Pancreas (tissue), 10 donors: ENCODE measurements around the gene PTGER1. TPM values are rescaled to one million over a fixed set of nuclear protein-coding genes. Genes with fewer than 3 reads are reported as not detected.

ENCODE experiments used
- ATAC-seq, 4 donors: fragments of 200-7000 bp; cut with Tn5 transposase; one replicate each; pipeline versions ENCODE4 v1.8.0 to v1.9.1; 2020; ENCODE audit warnings: mild to moderate bottlenecking in 4 of 4, moderate library complexity in 4 of 4
- DNase-seq, 6 donors: peaks; one replicate each; pipeline ENCODE4 v3.0.0-alpha.2; 2020
- FAIRE-seq: peaks from 2 replicates; lab custom pipeline; 2012; peaks lifted over from hg19 to GRCh38; lab: Jason Lieb, UNC
- H3K27ac ChIP-seq, 4 donors: fragments of 200-600 bp; sonication (generic); 1 replicate in 3 of 4; 2 replicates in 1 of 4; pipeline versions ENCODE4 v1.5.0 to v1.8.0; 2020
- H3K27me3 ChIP-seq, 4 donors: fragments of 200-600 bp; one replicate each; pipeline ENCODE4 v1.8.0; 2021
- H3K36me3 ChIP-seq, 3 donors: fragments of 200-600 bp; sonication (generic) in 1 of 3; one replicate each; pipeline versions ENCODE4 v1.5.0 to v1.8.0; 2020 to 2021
- H3K4me1 ChIP-seq, 3 donors: fragments of 200-600 bp; one replicate each; pipeline ENCODE4 v1.8.0; 2021
- H3K4me3 ChIP-seq, 4 donors: fragments of 200-600 bp; sonication (generic) in 2 of 4; one replicate each; pipeline versions ENCODE4 v1.5.0 to v1.8.0; 2020 to 2021
- H3K9me3 ChIP-seq, 4 donors: fragments of 200-600 bp; one replicate each; pipeline ENCODE4 v1.8.0; 2021
- WGBS, 2 donors: extraction: QIAGEN DNeasy Blood & Tissue Kit; methylation state at CpG; one replicate each; pipeline ENCODE4 v1.1.7; 2013; 5-methylcytosine and 5-hydroxymethylcytosine counted together
- intact Hi-C, 3 donors: fragments of 100-400 bp; cut with DNase I; formaldehyde crosslinking; loops; one replicate each; pipeline versions ENCODE4 v1.11.1 to v1.14.2; 2022
- polyA plus RNA-seq, 2 donors: library from polyadenylated mRNA; stranded (reverse); fragments of 200-250 nt; gene quantifications; one replicate each; pipeline ENCODE4 v1.2.3, GENCODE V29; 2013
- total RNA-seq, 6 donors: library from RNA; stranded (reverse); fragmentation: NEBNext Ultra II Directional in 4 of 6; extraction: Animal tissue kit (Norgen Biotek cat#: 25700) in 4 of 6; gene quantifications; one replicate each; pipeline versions ENCODE4 v1.2.1 to v1.2.4, GENCODE V29; 2021 to 2023
- TF ChIP-seq, protein P1 (sequence below), 4 donors: fragments of 200-600 bp; sonication (generic) in 3 of 4; IDR thresholded peaks; one replicate each; pipeline versions ENCODE4 v1.5.0 to v1.8.0; 2021; ENCODE audit warnings: antibody characterized with exemption in 4 of 4
- donor health status: healthy with polysubstance abuse.
- donor health status: DM: no; HTN: no; CAD: no; lungs with moderate emphysema.
- donor health status: DM: no; HTN: no; CAD: no.
- donor health status: control.
- donor health status: control.
- donor health status: Bipolar disorder and iron deficiency.
- donor health status: DM: yes; HTN: yes; CAD: no.
- donor health status: DM: no; HTN: no; CAD: no.
- donor health status: DM: no; HTN: no; CAD: no.
- donor health status: DM: yes; HTN: yes; CAD: no.

The PTGER1 gene
- total and polyA plus RNA-seq, 8 donors = 0.12 to 0.61 (median 0.28) TPM; not detected in 1

DNA sequence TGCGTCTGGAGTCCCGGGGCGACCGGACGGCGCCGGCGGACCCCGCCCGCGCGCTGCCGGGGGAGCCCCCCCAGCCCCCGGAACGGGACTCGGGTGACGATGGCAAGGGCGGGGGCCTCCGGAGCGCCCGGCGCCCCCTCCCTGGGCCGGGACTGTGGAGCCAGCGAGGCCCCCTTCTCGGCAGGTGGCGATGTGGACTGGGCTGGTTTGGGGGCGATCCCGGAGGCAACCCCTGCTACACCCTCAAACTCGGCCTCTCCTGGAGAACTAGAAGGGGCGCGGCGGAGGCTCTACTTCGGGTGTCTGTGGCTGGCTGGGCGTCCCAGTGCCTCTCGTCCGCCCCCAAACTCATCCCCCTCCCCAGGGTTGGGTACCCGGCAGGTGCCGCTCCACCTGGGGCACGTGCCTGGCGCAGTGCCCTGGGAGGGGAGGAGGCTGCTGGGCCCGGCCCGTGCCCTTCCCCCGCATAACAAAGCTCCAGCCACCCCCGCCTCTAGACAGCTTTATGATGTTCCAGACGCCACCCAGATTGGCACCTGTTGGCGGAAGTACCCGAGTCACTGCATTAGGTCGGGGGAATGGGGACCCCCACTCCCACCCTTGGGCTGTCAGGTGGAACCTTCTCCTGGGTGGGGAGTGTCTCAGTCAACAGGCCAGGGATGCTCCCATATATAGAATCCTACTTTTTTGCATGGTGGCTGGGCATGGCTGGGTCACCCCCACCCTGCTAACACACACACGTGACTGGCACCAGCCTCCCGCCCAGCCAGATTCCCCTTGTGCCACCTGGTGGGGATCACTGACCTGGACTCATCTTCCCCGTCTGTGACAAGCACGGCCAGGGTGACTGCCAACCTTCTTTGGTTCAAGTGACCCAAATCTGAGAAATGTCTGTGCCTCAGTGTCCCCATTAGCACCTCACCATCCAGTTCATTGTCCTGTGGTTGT lies 41.3 kb downstream of the PTGER1 start:
- 2 to 5% methylated on average over 31 to 52 of the region's 52 CpGs for WGBS, 2 donors
- TF ChIP-seq, protein P1, sequence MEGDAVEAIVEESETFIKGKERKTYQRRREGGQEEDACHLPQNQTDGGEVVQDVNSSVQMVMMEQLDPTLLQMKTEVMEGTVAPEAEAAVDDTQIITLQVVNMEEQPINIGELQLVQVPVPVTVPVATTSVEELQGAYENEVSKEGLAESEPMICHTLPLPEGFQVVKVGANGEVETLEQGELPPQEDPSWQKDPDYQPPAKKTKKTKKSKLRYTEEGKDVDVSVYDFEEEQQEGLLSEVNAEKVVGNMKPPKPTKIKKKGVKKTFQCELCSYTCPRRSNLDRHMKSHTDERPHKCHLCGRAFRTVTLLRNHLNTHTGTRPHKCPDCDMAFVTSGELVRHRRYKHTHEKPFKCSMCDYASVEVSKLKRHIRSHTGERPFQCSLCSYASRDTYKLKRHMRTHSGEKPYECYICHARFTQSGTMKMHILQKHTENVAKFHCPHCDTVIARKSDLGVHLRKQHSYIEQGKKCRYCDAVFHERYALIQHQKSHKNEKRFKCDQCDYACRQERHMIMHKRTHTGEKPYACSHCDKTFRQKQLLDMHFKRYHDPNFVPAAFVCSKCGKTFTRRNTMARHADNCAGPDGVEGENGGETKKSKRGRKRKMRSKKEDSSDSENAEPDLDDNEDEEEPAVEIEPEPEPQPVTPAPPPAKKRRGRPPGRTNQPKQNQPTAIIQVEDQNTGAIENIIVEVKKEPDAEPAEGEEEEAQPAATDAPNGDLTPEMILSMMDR (IDR thresholded peaks at IDR 0.05) = no peak
- ATAC-seq = peak; percentile 56 to 73 (median 58)
- Histone ChIP-seq H3K9me3 (no peaks in the 10 kb centered on the region), H3K27me3 (no peaks in the 10 kb centered on the region), H3K27ac (peak overlapping the region; percentile 35 to 68 (median 50)), H3K36me3 (no peaks in the 10 kb centered on the region), H3K4me3 (peak overlapping the region; percentile 74 to 93 (median 88)), H3K4me1 (peaks cover 0 to 14% (median 0%) of the 10 kb centered on the region in 3 donors)
- DNase-seq = peak; percentile 43 to 82 (median 64)
- FAIRE-seq = no peak
- intact Hi-C loops = no loop called here

DNA sequence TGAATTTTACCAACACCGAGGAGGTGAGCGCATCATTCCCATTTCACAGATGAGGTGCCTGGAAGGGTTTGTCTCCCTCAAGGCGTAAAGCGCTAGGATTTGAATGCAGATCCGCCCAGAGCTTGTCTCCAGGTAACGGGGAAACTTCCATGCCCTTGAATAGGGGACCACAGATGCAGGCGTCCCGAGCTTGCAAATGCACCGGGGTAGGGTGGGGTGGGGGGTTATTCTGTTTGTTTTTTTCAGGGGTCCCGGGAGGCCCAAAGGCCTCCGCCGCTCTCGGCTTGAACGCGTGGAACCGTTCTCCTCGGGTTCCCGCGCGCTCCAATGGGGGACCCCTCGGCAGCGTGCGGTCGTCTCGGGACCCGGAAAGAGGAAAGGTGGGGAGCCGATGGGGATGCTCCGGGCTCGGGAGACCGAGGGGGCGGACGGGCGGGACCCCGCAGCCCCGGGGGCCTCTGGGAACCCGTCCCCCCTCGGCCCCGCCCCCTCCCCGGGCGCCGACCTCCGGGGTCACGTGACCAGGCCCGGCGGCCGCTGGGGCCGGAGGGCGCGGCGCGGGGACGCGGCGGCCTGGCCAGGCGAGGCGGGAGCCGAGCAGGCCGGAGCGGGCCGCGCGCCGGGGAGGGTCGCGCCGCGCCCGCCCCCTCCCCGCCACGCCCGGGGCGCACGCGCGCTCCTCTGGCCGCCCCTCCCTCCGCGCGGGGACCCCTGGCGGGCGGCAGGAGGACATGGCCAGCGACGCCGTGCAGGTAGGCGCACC lies 42.2 kb downstream of the PTGER1 start, which contains the start of gene PKN1:
TSS of gene PKN1 (plus strand) at position 516 of the 763 bp plus-strand sequence. CDS start at position 732, 216 bp downstream.
- Histone ChIP-seq H3K4me1 (peaks cover 0 to 14% (median 0%) of the 10 kb centered on the region in 3 donors), H3K27ac (peak within 1 kb of the TSS; percentile 35 to 68 (median 50)), H3K9me3 (no peaks in the 10 kb centered on the region), H3K27me3 (no peaks in the 10 kb centered on the region), H3K4me3 (peak within 1 kb of the TSS; percentile 74 to 93 (median 88)), H3K36me3 (no peaks in the 10 kb centered on the region)
- TF ChIP-seq, protein P1 (IDR thresholded peaks at IDR 0.05) = no peak
- intact Hi-C loops = no loop called here
- FAIRE-seq = no peak
- peak in 5 of 6 donors; percentile 49 to 81 (median 64) for DNase-seq
- ATAC-seq = peak; percentile 61 to 76 (median 64)
- 2% methylated on average over 47 to 85 of the region's 85 CpGs for WGBS, 2 donors

DNA sequence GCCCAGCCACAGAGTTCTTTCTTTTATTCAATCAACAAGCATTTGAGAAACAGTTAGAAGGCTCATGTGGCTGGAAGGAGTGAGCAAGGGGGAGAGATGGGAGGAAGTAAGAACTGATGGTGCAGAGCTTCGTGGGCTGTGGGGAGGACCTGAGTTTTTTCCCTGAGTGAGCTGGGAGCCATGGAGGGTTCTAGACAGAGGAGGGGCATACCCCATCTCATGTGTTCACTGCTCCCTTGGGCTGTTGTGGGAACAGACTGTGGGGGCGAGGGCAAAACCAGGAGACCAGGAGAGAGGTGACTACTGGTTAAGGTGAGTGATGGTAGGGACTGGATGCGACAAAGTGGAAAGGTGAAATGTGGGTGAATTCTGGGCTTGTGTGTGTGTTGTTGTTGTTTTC lies 44.4 kb downstream of the PTGER1 start:
- TF ChIP-seq, protein P1 (IDR thresholded peaks at IDR 0.05) = no peak
- FAIRE-seq (no peak), ATAC-seq (no peak), DNase-seq (no peak)
- Histone ChIP-seq H3K27me3 (no peaks in the 10 kb centered on the region), H3K4me3 (no peak overlapping the region), H3K36me3 (no peaks in the 10 kb centered on the region), H3K27ac (no peak overlapping the region), H3K9me3 (no peaks in the 10 kb centered on the region), H3K4me1 (peaks cover 0 to 14% (median 0%) of the 10 kb centered on the region in 3 donors)
- intact Hi-C loops = no loop called here
- WGBS, 2 donors = 72 to 73% methylated on average over 3 of the region's 3 CpGs

DNA sequence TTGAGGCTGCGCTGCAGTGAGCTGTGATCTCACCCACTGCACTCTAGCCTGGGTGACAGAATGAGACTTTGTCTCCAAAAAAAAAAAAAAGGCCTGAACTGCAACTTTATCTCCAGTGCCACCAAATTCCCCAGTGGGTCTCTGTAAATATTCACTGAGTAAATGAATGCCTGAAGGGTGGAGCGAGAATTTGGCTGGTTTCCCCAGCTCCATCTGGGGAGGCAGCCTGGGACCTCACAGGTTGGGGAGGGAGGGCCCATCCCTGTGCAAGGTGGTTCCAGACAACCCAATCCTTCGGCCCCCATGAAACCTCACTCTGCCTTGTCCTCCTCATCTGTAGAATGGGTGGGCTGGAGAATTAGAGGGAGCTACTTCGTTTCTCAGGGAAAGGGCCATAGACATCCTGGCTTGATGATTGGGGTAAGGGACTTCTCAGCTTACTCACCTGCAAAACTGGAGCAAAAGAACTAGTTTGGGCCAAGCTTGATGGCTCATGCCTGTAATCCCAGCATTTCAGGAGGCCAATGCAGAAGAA lies 46.2 kb downstream of the PTGER1 start:
- Histone ChIP-seq H3K27me3 (no peaks in the 10 kb centered on the region), H3K9me3 (no peaks in the 10 kb centered on the region), H3K36me3 (no peaks in the 10 kb centered on the region), H3K4me3 (no peak overlapping the region), H3K4me1 (peaks cover 0 to 7% (median 0%) of the 10 kb centered on the region in 3 donors), H3K27ac (no peak overlapping the region)
- intact Hi-C loops = no loop called here
- DNase-seq = no peak
- 40 to 42% methylated on average over 4 of the region's 4 CpGs for WGBS, 2 donors
- peak in 1 of 4 donors; percentile 31 for ATAC-seq
- TF ChIP-seq, protein P1 (IDR thresholded peaks at IDR 0.05) = no peak
- no peak for FAIRE-seq
